ENCODE measurements around the gene MOB3B. TPM values are rescaled to one million over a fixed set of nuclear protein-coding genes. Genes with fewer than 3 reads are reported as not detected.

MOB3B gene
- total RNA-seq, 2 experiments from 2014 or later = 0.25 to 0.30 TPM

DNA sequence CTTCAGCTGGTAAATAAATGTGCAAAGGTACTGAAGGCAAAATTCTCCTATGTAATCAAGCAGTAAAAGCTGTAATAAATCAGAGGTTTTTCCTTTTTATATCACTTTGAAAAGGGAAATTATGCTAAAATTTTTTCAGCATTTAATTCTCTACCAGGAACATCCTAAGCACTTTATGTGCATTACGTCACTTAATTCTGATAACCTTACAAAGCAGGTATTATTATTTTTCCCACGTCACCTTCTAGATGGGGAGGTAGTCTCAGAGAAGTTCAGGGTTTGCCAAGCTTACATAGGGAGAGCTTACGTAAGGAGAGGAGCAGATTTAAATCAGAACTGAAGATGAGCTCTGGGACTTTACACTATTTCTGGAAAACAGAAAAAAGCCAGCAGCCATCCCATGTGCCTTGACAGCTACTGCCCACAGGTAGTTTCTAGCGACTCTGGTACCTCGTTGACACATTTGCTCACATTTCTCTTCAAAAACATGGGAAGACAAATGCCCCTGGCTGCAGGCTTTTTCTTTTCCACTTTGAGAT lies 84.5 kb downstream of the MOB3B start:
- H3K36me3 ChIP-seq (ENCODE audit: insufficient read depth, low read length) = no peaks in the 10 kb centered on the region
- ATAC-seq (ENCODE audit: poor library complexity) = no peak
- H3K9me3 Mint-ChIP-seq = no peaks in the 10 kb centered on the region
- no peak for DNase-seq
- CTCF ChIA-PET = no interaction called here
- no peaks in the 10 kb centered on the region for H3K4me1 Mint-ChIP-seq (ENCODE audit: low read depth)
- no peaks in the 10 kb centered on the region for H3K36me3 Mint-ChIP-seq (ENCODE audit: low read depth)
- no peak overlapping the region for H3K27ac Mint-ChIP-seq
- H3K9me3 ChIP-seq (ENCODE audit: control insufficient read depth in 1 of 2, insufficient read depth in 1 of 2, low read length in 2 of 2) = no peaks in the 10 kb centered on the region
- no peak overlapping the region for H3K4me3 ChIP-seq (ENCODE audit: low read length)
- TF ChIP-seq, protein P1, sequence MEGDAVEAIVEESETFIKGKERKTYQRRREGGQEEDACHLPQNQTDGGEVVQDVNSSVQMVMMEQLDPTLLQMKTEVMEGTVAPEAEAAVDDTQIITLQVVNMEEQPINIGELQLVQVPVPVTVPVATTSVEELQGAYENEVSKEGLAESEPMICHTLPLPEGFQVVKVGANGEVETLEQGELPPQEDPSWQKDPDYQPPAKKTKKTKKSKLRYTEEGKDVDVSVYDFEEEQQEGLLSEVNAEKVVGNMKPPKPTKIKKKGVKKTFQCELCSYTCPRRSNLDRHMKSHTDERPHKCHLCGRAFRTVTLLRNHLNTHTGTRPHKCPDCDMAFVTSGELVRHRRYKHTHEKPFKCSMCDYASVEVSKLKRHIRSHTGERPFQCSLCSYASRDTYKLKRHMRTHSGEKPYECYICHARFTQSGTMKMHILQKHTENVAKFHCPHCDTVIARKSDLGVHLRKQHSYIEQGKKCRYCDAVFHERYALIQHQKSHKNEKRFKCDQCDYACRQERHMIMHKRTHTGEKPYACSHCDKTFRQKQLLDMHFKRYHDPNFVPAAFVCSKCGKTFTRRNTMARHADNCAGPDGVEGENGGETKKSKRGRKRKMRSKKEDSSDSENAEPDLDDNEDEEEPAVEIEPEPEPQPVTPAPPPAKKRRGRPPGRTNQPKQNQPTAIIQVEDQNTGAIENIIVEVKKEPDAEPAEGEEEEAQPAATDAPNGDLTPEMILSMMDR (IDR thresholded peaks at IDR 0.05) = no peak
- H3K4me1 ChIP-seq (ENCODE audit: insufficient read depth, low read length) = no peaks in the 10 kb centered on the region
- no peak overlapping the region for H3K4me3 Mint-ChIP-seq
- no peaks in the 10 kb centered on the region for H3K27me3 ChIP-seq (ENCODE audit: control insufficient read depth in 1 of 2, insufficient read depth in 2 of 2, low read length in 2 of 2)
- intact Hi-C loops (cut with DNase I, micrococcal nuclease) = no loop called here
- POLR2A ChIA-PET = no interaction called here
- H3K27ac ChIP-seq (ENCODE audit: low read depth in 1 of 2, low read length in 2 of 2) = no peak overlapping the region
- H3K27me3 Mint-ChIP-seq = no peaks in the 10 kb centered on the region

DNA sequence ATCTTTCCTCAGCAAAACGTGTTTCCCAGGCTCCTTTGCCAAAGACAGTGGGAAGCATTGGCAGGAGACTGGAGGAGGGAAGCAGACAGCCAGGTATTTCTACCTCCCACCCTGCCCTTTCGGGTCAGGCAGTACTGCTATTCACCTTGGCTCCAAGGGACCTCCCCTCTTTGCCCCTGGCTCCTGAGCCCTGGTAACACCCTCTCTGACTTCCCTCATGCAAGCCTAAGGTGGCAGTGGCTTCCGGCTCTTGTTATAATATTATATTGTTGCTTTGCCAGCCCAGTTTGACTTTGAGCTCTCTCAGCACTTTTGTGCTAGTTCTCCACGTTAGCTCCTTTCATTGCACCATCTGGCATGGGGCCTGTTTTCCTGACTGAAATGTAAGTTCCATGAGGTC lies 87.2 kb downstream of the MOB3B start:
- Histone ChIP-seq H3K27me3 (ENCODE audit: control insufficient read depth in 1 of 2, insufficient read depth in 2 of 2, low read length in 2 of 2) (no peaks in the 10 kb centered on the region), H3K27ac (ENCODE audit: low read depth in 1 of 2, low read length in 2 of 2) (no peak overlapping the region), H3K9me3 (ENCODE audit: control insufficient read depth in 1 of 2, insufficient read depth in 1 of 2, low read length in 2 of 2) (no peaks in the 10 kb centered on the region), H3K4me1 (ENCODE audit: insufficient read depth, low read length) (no peaks in the 10 kb centered on the region), H3K36me3 (ENCODE audit: insufficient read depth, low read length) (no peaks in the 10 kb centered on the region), H3K4me3 (ENCODE audit: low read length) (no peak overlapping the region)
- no peaks in the 10 kb centered on the region for H3K4me1 Mint-ChIP-seq (ENCODE audit: low read depth)
- H3K27ac Mint-ChIP-seq = no peak overlapping the region
- DNase-seq (no peak), ATAC-seq (ENCODE audit: poor library complexity) (no peak)
- ChIA-PET POLR2A (no interaction called here), CTCF (no interaction called here)
- intact Hi-C loops (cut with DNase I, micrococcal nuclease) = no loop called here
- no peaks in the 10 kb centered on the region for H3K36me3 Mint-ChIP-seq (ENCODE audit: low read depth)
- no peaks in the 10 kb centered on the region for H3K9me3 Mint-ChIP-seq
- no peaks in the 10 kb centered on the region for H3K27me3 Mint-ChIP-seq
- no peak overlapping the region for H3K4me3 Mint-ChIP-seq
- TF ChIP-seq, protein P1 (IDR thresholded peaks at IDR 0.05) = no peak

DNA sequence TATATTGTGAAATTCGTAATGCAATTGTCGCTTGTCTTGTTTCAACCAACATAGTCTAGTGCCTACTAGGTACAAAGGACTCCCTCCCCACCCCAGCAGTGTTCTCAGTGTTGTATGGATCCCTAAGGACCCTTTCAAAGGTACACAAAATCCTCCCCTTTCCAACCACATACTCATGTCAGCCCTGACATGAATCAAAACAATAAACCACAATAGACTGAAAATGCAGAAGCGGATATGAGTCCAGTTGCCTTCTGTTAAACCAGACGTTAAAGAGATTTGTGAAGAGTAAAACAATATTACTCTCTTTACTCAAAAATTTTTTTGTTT lies 87.9 kb downstream of the MOB3B start:
- no peaks in the 10 kb centered on the region for H3K4me1 Mint-ChIP-seq (ENCODE audit: low read depth)
- Histone ChIP-seq H3K9me3 (ENCODE audit: control insufficient read depth in 1 of 2, insufficient read depth in 1 of 2, low read length in 2 of 2) (no peaks in the 10 kb centered on the region), H3K27ac (ENCODE audit: low read depth in 1 of 2, low read length in 2 of 2) (no peak overlapping the region), H3K4me3 (ENCODE audit: low read length) (no peak overlapping the region), H3K4me1 (ENCODE audit: insufficient read depth, low read length) (no peaks in the 10 kb centered on the region), H3K36me3 (ENCODE audit: insufficient read depth, low read length) (no peaks in the 10 kb centered on the region), H3K27me3 (ENCODE audit: control insufficient read depth in 1 of 2, insufficient read depth in 2 of 2, low read length in 2 of 2) (no peaks in the 10 kb centered on the region)
- H3K27me3 Mint-ChIP-seq = no peaks in the 10 kb centered on the region
- H3K27ac Mint-ChIP-seq = no peak overlapping the region
- no peaks in the 10 kb centered on the region for H3K9me3 Mint-ChIP-seq
- CTCF ChIA-PET = no interaction called here
- ATAC-seq (ENCODE audit: poor library complexity) = no peak
- no peaks in the 10 kb centered on the region for H3K36me3 Mint-ChIP-seq (ENCODE audit: low read depth)
- TF ChIP-seq, protein P1 (IDR thresholded peaks at IDR 0.05) = no peak
- H3K4me3 Mint-ChIP-seq = no peak overlapping the region
- POLR2A ChIA-PET = no interaction called here
- intact Hi-C loops (cut with DNase I, micrococcal nuclease) = no loop called here
- DNase-seq = no peak
